Psoas muscle (tissue), 8 donors: ENCODE data around the gene BICC1. TPM values are rescaled to one million over a fixed set of nuclear protein-coding genes. Genes with fewer than 3 reads are reported as not detected.

Source experiments
- ATAC-seq, 4 donors: fragments of 200-7000 bp; cut with Tn5 transposase; one replicate each; pipeline ENCODE4 v1.9.1; 2020; ENCODE audit warnings: moderate library complexity in 3 of 4, mild to moderate bottlenecking in 2 of 4
- DNase-seq, 2 donors: peaks; one replicate each; pipeline ENCODE4 v3.0.0-alpha.2; 2020
- H3K27ac ChIP-seq: fragments of 200-600 bp; one replicate; pipeline ENCODE4 v1.8.0; 2022
- H3K27me3 ChIP-seq, 3 donors: fragments of 200-600 bp in 1 of 3; one replicate each; pipeline versions ENCODE4 v1.6.1 to v1.8.0; 2013 to 2022; ENCODE audit warnings: low read length in 2 of 3, mild to moderate bottlenecking in 2 of 3, moderate library complexity in 1 of 3; ENCODE audit not compliant: insufficient read depth in 3 of 3
- H3K36me3 ChIP-seq, 2 donors: fragments of 200-600 bp in 1 of 2; one replicate each; pipeline versions ENCODE4 v1.6.1 to v1.8.0; 2013 to 2022; ENCODE audit warnings: low read depth in 1 of 2, mild to moderate bottlenecking in 1 of 2, moderate library complexity in 1 of 2; ENCODE audit not compliant: insufficient read depth in 1 of 2
- H3K4me1 ChIP-seq: fragments of 200-600 bp; one replicate; pipeline ENCODE4 v1.8.0; 2022
- H3K4me3 ChIP-seq: fragments of 200-600 bp; one replicate; pipeline ENCODE4 v1.8.0; 2022; ENCODE audit warnings: mild to moderate bottlenecking
- H3K9me3 ChIP-seq: fragments of 200-600 bp; one replicate; pipeline ENCODE4 v1.8.0; 2022
- CTCF ChIP-seq: fragments of 200-600 bp; IDR thresholded peaks from one replicate; pipeline ENCODE4 v1.8.0; 2022; ENCODE audit warnings: antibody characterized with exemption
- WGBS, 3 donors: extraction: QIAGEN DNeasy Blood & Tissue Kit; methylation state at CpG; one replicate each; pipeline versions ENCODE4 v1.1.6 to v1.1.7; 2013; 5-methylcytosine and 5-hydroxymethylcytosine counted together
- intact Hi-C, 2 donors: fragments of 100-400 bp; cut with DNase I; formaldehyde crosslinking; loops; one replicate each; pipeline versions ENCODE4 v1.11.0 to v1.14.2; 2022
- polyA plus RNA-seq, 3 donors: library from polyadenylated mRNA; stranded (reverse); fragments of 200-250 nt; gene quantifications; one replicate each; pipeline ENCODE4 v1.2.3, GENCODE V29; 2013
- total RNA-seq, 4 donors: library from RNA; stranded (reverse); fragmentation: NEBNext Ultra II Directional in 2 of 4; extraction: Animal tissue kit (Norgen Biotek cat#: 25700) in 2 of 4; gene quantifications; one replicate each; pipeline versions ENCODE4 v1.2.1 to v1.2.4, GENCODE V29; 2021 to 2023
- donor health status: healthy with polysubstance abuse.
- donor health status: DM: no; HTN: no; CAD: no; lungs with moderate emphysema.
- donor health status: Bipolar disorder and iron deficiency.
- donor health status: healthy.
- donor health status: DM: yes; HTN: yes; CAD: no.
- donor health status: DM: no; HTN: no; CAD: no.
- donor health status: DM: no; HTN: no; CAD: no.
- donor health status: DM: yes; HTN: yes; CAD: no.

Gene BICC1
- total and polyA plus RNA-seq, 7 donors, result 4.7 to 13.2 (median 6.9) TPM

GRCh38 chr10:58773341-58773740 is 260.7 kb downstream of the BICC1 start:
- Histone ChIP-seq H3K4me1 (peaks cover 4% of the 10 kb centered on the region), H3K27ac (peak overlapping the region; percentile 76), H3K9me3 (no peaks in the 10 kb centered on the region), H3K36me3 (no peaks in the 10 kb centered on the region), H3K4me3 (peak overlapping the region; percentile 31), H3K27me3 (no peaks in the 10 kb centered on the region)
- no peak for TF ChIP-seq CTCF
- intact Hi-C loops, result no loop called here
- DNase-seq (peak; percentile 19 to 63), ATAC-seq (peak; percentile 87 to 95 (median 92))
- WGBS, 3 donors, result 37 to 43% (median 39%) methylated on average over 4 of the region's 4 CpGs

- intact Hi-C loops, result no loop called here
- WGBS, 3 donors, result 18 to 41% (median 23%) methylated on average over 1 of the region's 1 CpG
These were observed 261.3 kb downstream of the BICC1 start for GRCh38 chr10:58773944-58774343.

GRCh38 chr10:58775960-58776567 is 263.4 kb downstream of the BICC1 start:
- 19 to 36% (median 19%) methylated on average over 4 of the region's 4 CpGs for WGBS, 3 donors

More at GRCh38 chr10:58773944-58774343, 261.3 kb downstream of the BICC1 start:
- peak overlapping the region; percentile 31 for H3K4me3 ChIP-seq
- no peak for TF ChIP-seq CTCF
- H3K9me3 ChIP-seq, result no peaks in the 10 kb centered on the region
- no peaks in the 10 kb centered on the region for H3K27me3 ChIP-seq
- no peaks in the 10 kb centered on the region for H3K36me3 ChIP-seq
- H3K27ac ChIP-seq, result peak overlapping the region; percentile 76
- no peak for DNase-seq
- ATAC-seq, result peak in 3 of 4 donors; percentile 16 to 51 (median 35)
- peaks cover 4% of the 10 kb centered on the region for H3K4me1 ChIP-seq

GRCh38 chr10:58776568-58777318 is 264.1 kb downstream of the BICC1 start:
- no peak for DNase-seq
- Histone ChIP-seq H3K4me3 (no peak overlapping the region), H3K27ac (no peak overlapping the region), H3K27me3 (no peaks in the 10 kb centered on the region), H3K9me3 (no peaks in the 10 kb centered on the region), H3K36me3 (no peaks in the 10 kb centered on the region), H3K4me1 (peaks cover 4% of the 10 kb centered on the region)
- no peak for TF ChIP-seq CTCF
- no peak for ATAC-seq
- intact Hi-C loops, result no loop called here
- WGBS, 3 donors, result 59 to 61% (median 61%) methylated on average over 5 of the region's 5 CpGs

More at GRCh38 chr10:58775960-58776567, 263.4 kb downstream of the BICC1 start:
- ATAC-seq (peak; percentile 21 to 57 (median 39)), DNase-seq (no peak)
- peak overlapping the region; percentile 12 for H3K4me3 ChIP-seq
- intact Hi-C loops, result no loop called here
- TF ChIP-seq CTCF, result no peak
- H3K36me3 ChIP-seq, result no peaks in the 10 kb centered on the region
- no peaks in the 10 kb centered on the region for H3K9me3 ChIP-seq
- H3K27ac ChIP-seq, result peak overlapping the region; percentile 76
- peaks cover 4% of the 10 kb centered on the region for H3K4me1 ChIP-seq
- no peaks in the 10 kb centered on the region for H3K27me3 ChIP-seq
